ENCODE measurements around the gene PADI1. TPM values are rescaled to one million over a fixed set of nuclear protein-coding genes. Genes with fewer than 3 reads are reported as not detected.

Gene PADI1, protein sequence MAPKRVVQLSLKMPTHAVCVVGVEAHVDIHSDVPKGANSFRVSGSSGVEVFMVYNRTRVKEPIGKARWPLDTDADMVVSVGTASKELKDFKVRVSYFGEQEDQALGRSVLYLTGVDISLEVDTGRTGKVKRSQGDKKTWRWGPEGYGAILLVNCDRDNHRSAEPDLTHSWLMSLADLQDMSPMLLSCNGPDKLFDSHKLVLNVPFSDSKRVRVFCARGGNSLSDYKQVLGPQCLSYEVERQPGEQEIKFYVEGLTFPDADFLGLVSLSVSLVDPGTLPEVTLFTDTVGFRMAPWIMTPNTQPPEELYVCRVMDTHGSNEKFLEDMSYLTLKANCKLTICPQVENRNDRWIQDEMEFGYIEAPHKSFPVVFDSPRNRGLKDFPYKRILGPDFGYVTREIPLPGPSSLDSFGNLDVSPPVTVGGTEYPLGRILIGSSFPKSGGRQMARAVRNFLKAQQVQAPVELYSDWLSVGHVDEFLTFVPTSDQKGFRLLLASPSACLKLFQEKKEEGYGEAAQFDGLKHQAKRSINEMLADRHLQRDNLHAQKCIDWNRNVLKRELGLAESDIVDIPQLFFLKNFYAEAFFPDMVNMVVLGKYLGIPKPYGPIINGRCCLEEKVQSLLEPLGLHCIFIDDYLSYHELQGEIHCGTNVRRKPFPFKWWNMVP
- total RNA-seq (2014; rRNA removed; shearing (Covaris generic); ENCODE audit: low replicate concordance), result 0.03 TPM in 1 of 2 replicates, not detected in the other

DNA sequence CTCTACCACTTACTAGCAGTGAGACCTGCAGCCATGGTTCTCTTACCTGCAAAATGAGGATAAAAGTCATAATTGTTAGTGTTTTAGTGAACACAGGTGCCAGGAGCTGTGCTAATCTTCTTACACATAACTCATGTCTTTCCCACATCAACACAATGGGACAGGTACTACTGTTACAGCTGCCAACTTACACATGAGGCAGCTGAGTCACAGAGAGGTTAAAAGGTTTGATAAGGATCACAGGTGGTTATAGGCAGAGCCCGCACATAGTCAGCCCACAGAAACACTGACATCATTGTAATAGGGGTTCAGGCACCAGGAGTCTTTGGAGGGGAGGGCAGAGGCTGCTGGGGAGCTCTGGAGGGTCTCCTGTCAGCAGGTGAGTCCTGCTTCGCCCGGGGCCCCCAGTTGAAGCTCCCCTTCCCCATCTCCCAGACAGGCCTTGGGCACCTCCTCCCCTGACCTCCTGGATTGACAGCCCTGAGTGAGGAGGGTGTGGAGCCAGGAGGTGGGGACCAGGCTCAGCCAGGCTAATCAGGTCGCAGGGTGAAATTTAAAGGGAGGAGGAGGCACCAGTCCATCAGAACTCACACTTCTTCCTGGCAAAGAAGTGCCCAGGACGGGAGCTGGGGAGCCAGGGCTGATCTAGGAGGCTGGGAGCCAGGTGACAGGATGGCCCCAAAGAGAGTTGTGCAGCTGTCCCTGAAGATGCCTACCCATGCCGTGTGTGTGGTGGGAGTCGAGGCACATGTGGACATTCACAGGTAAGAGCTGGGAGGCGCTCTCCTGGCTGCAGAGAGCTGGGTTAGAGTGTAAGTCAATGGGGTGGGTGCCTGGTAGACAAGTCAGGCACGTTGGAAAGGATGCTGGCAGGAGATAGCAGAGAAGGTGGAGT lies at the start of gene PADI1:
Gene PADI1, plus strand, starts transcription at position 583 of the 895 bp plus-strand sequence. Its CDS starts 90 bp downstream, at position 673.
- H3K9me3 ChIP-seq, result no peaks in the 10 kb centered on the region
- H3K36me3 ChIP-seq, result no peaks in the 10 kb centered on the region
- H3K27me3 ChIP-seq, result no peaks in the 10 kb centered on the region
- no peak within 1 kb of the TSS for H3K4me3 ChIP-seq
- no peak for DNase-seq

GRCh38 chr1:17155257-17155920 lies 49.5 kb upstream of the PADI1 start:
- H3K36me3 ChIP-seq, result no peaks in the 10 kb centered on the region
- DNase-seq, result no peak
- H3K27me3 ChIP-seq, result no peaks in the 10 kb centered on the region

GRCh38 chr1:17156108-17156507 lies 48.8 kb upstream of the PADI1 start:
- Histone ChIP-seq H3K9me3 (peaks cover 12% of the 10 kb centered on the region), H3K4me3 (no peak overlapping the region)
- no peak for DNase-seq

More at GRCh38 chr1:17155257-17155920, 49.5 kb upstream of the PADI1 start:
- peaks cover 12% of the 10 kb centered on the region for H3K9me3 ChIP-seq
- no peak overlapping the region for H3K4me3 ChIP-seq

DNA sequence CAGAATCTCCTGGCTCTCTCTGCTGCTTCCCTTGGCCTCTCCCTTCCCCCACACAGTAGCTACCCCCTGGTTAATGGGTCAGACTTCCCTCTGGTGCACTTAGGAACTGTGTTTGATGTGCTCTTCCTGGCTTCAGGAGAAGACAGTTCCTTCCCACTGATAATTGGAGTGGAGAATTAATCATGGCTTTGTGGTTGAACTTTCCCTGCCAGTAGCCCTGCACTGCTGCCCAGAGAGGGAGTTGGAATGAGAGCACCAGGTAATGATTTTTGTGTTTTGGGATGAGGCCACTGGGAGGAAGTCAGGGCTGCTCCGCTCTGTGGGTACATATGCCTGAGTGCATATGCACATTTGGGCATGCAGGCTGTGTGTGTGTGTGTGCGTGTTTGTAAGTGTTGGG lies 46.0 kb upstream of the PADI1 start:
- Histone ChIP-seq H3K27me3 (no peaks in the 10 kb centered on the region), H3K9me3 (peaks cover 8% of the 10 kb centered on the region), H3K4me3 (no peak overlapping the region), H3K36me3 (no peaks in the 10 kb centered on the region)
- DNase-seq, result no peak

More at GRCh38 chr1:17156108-17156507, 48.8 kb upstream of the PADI1 start:
- H3K27me3 ChIP-seq, result no peaks in the 10 kb centered on the region
- H3K36me3 ChIP-seq, result no peaks in the 10 kb centered on the region

DNA sequence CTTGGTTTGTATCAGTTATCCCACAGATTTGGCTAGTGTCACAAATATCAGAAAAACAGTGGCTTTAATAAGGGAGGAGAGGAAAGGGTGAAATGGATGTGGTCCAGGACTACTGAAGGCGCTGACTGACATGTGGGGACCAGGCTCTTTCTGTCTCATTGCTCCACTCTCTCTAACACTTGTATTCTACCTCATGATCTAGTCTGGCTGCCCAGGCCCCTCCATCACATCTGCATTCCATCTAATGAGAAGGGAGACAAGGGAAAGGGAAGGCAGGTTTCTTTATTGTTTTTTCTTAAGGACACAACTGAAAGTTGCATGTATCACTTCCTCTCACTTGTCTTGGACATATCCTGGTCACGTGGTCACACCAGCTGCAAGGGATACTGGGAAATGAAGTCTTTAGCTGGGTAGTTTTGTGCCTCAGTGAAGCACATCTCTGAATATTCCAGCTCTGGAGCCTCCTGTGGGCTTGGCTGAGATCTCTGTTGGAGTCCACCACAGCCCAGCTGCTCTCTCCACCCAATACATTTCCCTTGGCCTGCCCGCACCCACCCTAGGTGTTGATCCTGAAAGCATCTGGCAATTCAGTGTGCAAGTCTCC lies 43.7 kb upstream of the PADI1 start:
- H3K36me3 ChIP-seq, result no peaks in the 10 kb centered on the region
- no peaks in the 10 kb centered on the region; the same call in 1 of the 2 replicates for H3K9me3 ChIP-seq
- H3K4me3 ChIP-seq, result no peak overlapping the region
- DNase-seq, result no peak
- H3K27me3 ChIP-seq, result no peaks in the 10 kb centered on the region

- no peak for DNase-seq
Observed at GRCh38 chr1:17161926-17162800, 42.8 kb upstream of the PADI1 start.

GRCh38 chr1:17162941-17163340 lies 42.0 kb upstream of the PADI1 start:
- no peak overlapping the region for H3K4me3 ChIP-seq
- no peaks in the 10 kb centered on the region for H3K27me3 ChIP-seq
- H3K36me3 ChIP-seq, result no peaks in the 10 kb centered on the region
- no peak for DNase-seq
- H3K9me3 ChIP-seq, result no peaks in the 10 kb centered on the region; the same call in 1 of the 2 replicates

More at GRCh38 chr1:17161926-17162800, 42.8 kb upstream of the PADI1 start:
- Histone ChIP-seq H3K9me3 (no peaks in the 10 kb centered on the region; the same call in 1 of the 2 replicates), H3K27me3 (no peaks in the 10 kb centered on the region), H3K36me3 (no peaks in the 10 kb centered on the region), H3K4me3 (no peak overlapping the region)

- no peaks in the 10 kb centered on the region for H3K9me3 ChIP-seq
- DNase-seq, result no peak
- no peak overlapping the region for H3K4me3 ChIP-seq
- no peaks in the 10 kb centered on the region for H3K27me3 ChIP-seq
- no peaks in the 10 kb centered on the region for H3K36me3 ChIP-seq
Observed at GRCh38 chr1:17163371-17163770, 41.6 kb upstream of the PADI1 start.

DNA sequence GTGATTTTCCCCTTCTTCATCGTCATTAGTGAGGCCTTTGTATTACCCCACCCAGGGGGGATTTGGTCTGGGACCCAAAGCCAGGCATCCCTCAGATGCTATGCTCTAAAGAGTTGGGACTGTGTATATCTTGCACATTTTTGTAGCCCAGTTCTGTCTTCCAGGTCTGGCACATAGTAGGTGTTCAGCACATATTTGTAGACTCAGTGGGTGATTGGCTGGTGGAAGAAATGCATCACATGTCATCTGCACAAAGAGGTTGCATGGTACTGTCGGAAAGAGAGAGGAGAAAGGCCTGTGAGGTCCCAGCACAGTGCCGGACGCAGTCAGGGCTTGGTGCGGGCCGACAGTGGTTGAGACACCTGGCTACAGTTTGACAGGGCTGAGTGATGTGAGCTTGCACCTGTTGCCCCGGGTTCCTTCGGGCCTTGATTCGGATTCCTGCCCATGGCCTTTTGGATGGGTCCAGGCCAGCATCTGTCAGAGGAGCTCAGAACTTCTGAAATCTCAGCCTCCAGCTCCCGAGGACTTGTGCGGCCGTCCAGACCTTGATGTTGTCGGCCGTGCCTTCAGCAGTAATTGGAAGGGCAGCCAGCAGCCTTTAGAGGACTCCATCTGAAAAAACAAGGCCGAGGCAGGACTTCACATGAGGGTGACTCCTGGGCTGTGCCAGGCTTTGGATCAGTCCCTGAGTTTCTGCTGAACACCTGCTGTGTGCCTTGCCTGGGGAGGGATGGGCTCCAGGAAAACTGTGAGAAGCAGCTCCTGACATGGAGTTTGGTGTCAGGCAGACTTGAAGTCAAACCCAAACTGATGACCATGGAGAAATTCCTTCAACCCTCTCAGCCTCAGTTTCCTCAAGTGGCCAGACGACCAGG lies 40.9 kb upstream of the PADI1 start:
- Histone ChIP-seq H3K27me3 (no peaks in the 10 kb centered on the region), H3K9me3 (no peaks in the 10 kb centered on the region), H3K36me3 (no peaks in the 10 kb centered on the region), H3K4me3 (no peak overlapping the region)
- DNase-seq, result no peak

DNA sequence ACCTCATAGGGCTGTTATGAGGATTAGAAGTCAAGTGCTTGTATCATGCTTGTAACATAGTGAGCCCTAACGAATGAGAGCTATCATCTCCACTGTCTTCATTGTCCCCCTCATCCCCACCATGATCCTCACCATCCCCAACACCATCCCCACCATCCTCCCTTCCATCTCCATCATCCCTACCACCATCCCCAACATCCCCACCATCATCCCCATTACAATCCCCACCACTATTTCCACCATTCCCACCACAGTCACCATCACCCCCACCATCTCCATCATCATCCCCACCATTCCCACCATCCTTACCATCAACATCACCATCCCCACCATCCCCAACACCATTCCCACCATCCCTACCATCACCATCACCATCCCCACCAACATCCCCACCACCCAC lies 39.1 kb upstream of the PADI1 start:
- Histone ChIP-seq H3K9me3 (no peaks in the 10 kb centered on the region), H3K27me3 (no peaks in the 10 kb centered on the region), H3K36me3 (no peaks in the 10 kb centered on the region), H3K4me3 (no peak overlapping the region)
- no peak for DNase-seq

DNA sequence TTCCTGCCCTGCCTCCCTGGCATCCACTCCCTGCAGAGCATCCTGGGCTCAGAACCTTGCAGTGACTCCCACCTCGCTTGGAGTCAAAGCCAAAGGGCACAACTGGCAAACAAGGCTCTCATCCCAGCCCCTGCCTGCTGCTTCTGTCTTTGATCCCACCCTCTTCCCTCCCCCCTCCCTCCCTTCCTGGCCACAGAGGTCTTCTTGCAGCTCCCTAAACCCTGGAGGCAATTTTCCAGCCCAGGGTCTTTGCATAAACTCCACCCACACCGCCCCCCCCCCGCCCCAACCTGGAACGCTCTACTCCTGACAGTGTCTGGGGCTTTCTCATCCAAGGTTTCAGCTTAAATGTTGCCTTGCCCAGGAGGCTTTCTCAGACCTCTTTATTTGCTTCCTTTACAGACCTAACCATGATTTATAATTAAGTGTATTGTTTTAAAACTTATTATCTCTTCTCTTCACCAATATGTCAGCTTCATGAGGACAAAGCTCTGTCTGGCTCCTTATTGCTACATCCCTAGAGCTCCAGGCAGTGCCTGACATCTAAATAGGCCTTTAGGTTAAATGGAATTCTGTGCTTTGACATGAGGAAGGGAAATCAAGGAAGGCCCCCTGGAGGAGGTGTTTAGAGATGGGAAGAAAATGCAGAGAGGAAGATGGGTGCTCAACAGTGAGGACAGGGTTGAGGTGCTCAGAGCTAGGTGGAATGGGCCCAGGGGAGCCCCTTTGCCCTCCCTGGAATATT lies 37.7 kb upstream of the PADI1 start:
- Histone ChIP-seq H3K36me3 (no peaks in the 10 kb centered on the region), H3K9me3 (no peaks in the 10 kb centered on the region), H3K27me3 (no peaks in the 10 kb centered on the region), H3K4me3 (no peak overlapping the region)
- DNase-seq, result no peak

- Histone ChIP-seq H3K27me3 (no peaks in the 10 kb centered on the region), H3K4me3 (no peak overlapping the region), H3K9me3 (no peaks in the 10 kb centered on the region), H3K36me3 (no peaks in the 10 kb centered on the region)
- DNase-seq, result no peak
Observed at GRCh38 chr1:17167786-17168090, 37.2 kb upstream of the PADI1 start.

DNA sequence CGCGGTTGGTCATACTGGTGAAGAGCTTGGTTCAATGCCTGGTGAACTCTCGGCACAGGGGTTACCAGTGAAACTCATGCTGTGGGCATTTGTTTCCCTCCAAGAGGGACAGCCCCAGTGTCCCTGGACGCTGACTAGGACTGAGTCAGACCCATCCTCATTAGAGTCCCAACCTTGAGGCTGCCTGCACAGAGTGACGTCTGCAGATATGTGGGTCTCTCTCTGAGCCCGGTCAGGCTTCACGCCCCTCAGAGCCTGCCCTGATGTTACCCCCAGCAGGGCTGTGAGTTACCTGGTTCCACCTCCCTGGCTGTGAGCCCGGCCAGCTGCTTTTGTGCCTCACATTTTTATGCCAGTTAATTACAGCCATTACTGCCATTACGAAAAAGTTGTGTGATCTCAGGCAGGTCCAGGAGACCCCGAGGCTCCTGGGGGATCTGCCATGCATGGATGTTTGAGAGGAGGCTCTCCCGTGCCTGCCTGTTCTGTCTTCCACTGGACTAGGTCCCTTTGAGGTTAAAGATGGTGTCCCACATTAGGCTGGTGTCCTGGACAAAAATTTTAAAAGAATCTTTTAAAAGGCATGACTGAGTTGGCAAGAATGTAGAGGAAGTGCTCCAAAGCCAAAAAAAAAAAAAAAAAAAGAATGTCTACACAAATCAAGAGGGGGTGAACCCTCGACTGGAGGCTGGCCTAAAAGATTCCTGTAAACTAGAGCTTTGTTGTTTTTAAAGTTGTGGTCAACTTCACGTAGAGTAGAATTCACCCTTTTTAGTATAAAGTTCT lies 36.6 kb upstream of the PADI1 start:
- DNase-seq, result peak; percentile 92
- no peaks in the 10 kb centered on the region for H3K9me3 ChIP-seq

More for the DNA sequence above, 36.6 kb upstream of the PADI1 start:
- Histone ChIP-seq H3K36me3 (no peaks in the 10 kb centered on the region), H3K4me3 (no peak overlapping the region), H3K27me3 (no peaks in the 10 kb centered on the region)
